Adrenal gland (tissue), 5 donors: ENCODE data around the gene OS9.

ENCODE experiments used
- CTCF ChIP-seq, 6 experiments: fragments of 450-650 bp in 4 of 6; fragments of 200-600 bp in 2 of 6; sonication (generic) in 1 of 6; IDR thresholded peaks; 1 replicate in 5 of 6; 2 replicates in 1 of 6; pipeline versions ENCODE4 v1.5.1 to v1.8.0; 2016 to 2021; ENCODE audit warnings: antibody characterized with exemption in 6 of 6, mild to moderate bottlenecking in 2 of 6, moderate library complexity in 1 of 6
- POLR2A ChIP-seq, 2 donors: fragments of 450-650 bp; IDR thresholded peaks; one replicate each; pipeline ENCODE4 v1.6.1; 2017; ENCODE audit warnings: antibody characterized with exemption in 2 of 2, mild to moderate bottlenecking in 2 of 2, moderate library complexity in 1 of 2
- donor health status: DM: no; HTN: no; CAD: no.

GRCh38 chr12:57715786-57716185, 21.9 kb downstream of the OS9 start:
- TF ChIP-seq CTCF (IDR thresholded peaks at IDR 0.05) (no peak), POLR2A (IDR thresholded peaks at IDR 0.05) (no peak)
